PC-9 (cell line): ENCODE measurements around the gene TTC22.

Experiments
- CTCF ChIP-seq: fragments of 200-600 bp; sonication (generic); conservative IDR thresholded peaks from 2 replicates; pipeline ENCODE4 v1.6.1; 2017; ENCODE audit warnings: mixed run types, antibody characterized with exemption, mild to moderate bottlenecking, moderate library complexity
- EZH2 ChIP-seq: fragments of 200-600 bp; sonication (generic); IDR thresholded peaks from 2 replicates; pipeline ENCODE4 v1.8.0; 2017; ENCODE audit warnings: antibody characterized with exemption, low read depth

GRCh38 chr1:54781023-54781723 is 19.9 kb downstream of the TTC22 start:
- no peak for TF ChIP-seq CTCF
- TF ChIP-seq EZH2: no peak
